Activated B cell treated with CpG ODN at 0.5 μM for 24 hours (primary cell): ENCODE measurements around the gene STIM1. TPM values are rescaled to one million over a fixed set of nuclear protein-coding genes. Genes with fewer than 3 reads are reported as not detected.

ENCODE experiments used
- ATAC-seq: fragments of 200-7000 bp; cut with Tn5 transposase; one replicate; pipeline ENCODE4 v1.10.0; 2021; ENCODE audit warnings: low read depth, mild to moderate bottlenecking, moderate library complexity
- CTCF ChIA-PET: fragments of 350-600 bp; sonication (Branson Sonifier 250); formaldehyde crosslinking; loops from one replicate; lab custom pipeline; 2021; ENCODE audit warnings: antibody characterized with exemption; lab: Charles Lee
- POLR2A ChIA-PET: fragments of 350-600 bp; sonication (Branson Sonifier 250); formaldehyde crosslinking; loops from one replicate; lab custom pipeline; 2021; ENCODE audit warnings: antibody characterized with exemption; lab: Charles Lee
- DNase-seq: peaks from one replicate; pipeline ENCODE4 v3.0.0; 2022
- H3K27ac Mint-ChIP-seq: one replicate; pipeline ENCODE4 v1.8.0; 2020; ENCODE audit warnings: mixed read lengths
- H3K27me3 Mint-ChIP-seq: one replicate; pipeline ENCODE4 v1.8.0; 2021; ENCODE audit warnings: mixed read lengths
- H3K36me3 Mint-ChIP-seq: one replicate; pipeline ENCODE4 v1.8.0; 2021; ENCODE audit warnings: low read depth, mixed read lengths
- H3K4me1 Mint-ChIP-seq: one replicate; pipeline ENCODE4 v1.8.0; 2021; ENCODE audit warnings: mixed read lengths
- H3K4me3 Mint-ChIP-seq: one replicate; pipeline ENCODE4 v1.8.0; 2020; ENCODE audit warnings: mild to moderate bottlenecking, mixed read lengths
- H3K9me3 Mint-ChIP-seq: one replicate; pipeline ENCODE4 v1.8.0; 2020; ENCODE audit warnings: mixed read lengths
- intact Hi-C: fragments of 100-400 bp; cut with micrococcal nuclease; formaldehyde crosslinking; loops from one replicate; pipeline ENCODE4 v1.15.1; 2024
- total RNA-seq: library from RNA; stranded (reverse); gene quantifications from 2 replicates; pipeline ENCODE4 v1.2.3, GENCODE V29; 2022
- TF ChIP-seq, protein P1 (sequence below): fragments of 200-600 bp; IDR thresholded peaks from one replicate; pipeline ENCODE4 v1.8.0; 2022; ENCODE audit warnings: antibody characterized with exemption, mild to moderate bottlenecking

STIM1 gene
- total RNA-seq, 1 donor from 2014 or later, result 38.4 TPM

DNA sequence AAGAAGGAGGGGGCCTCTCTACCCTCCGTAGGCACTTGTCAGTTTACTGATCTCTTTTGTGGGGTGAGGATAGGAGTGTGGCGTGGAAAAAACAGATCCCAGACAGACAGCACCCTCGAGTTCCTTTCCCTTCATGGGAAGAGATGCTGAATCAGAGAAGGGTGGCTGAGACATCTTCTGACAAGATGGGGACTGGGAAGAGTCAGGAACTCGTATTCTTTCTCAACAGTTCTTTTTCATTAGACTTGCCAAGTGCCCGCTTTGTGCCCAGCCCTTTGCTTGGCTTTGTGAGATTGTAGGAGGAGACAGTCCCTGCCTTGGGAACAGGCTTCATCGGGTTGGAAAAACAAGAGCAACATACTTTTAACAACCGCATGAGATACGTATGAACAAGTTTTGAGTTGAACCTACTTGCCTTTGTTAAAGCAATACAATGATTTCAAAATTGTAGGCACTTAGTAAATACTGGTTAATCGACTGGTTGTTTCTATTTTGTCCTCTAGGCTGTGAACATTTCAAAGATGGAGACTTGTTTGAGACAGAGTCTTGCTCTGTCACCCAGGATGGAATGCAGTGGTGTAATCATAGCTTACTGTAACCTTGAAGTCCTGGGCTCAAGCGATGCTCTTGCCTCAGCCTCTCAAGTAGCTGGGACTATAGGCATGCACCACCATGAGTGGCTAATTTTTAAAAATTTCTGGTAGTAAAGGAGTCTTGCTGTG, 240.2 kb downstream of the STIM1 start:
- POLR2A ChIA-PET, result interaction anchor here (1.1 kb wide), 1 partner anchor 254 kb away, joined by 4 read pairs; no protein-coding TSS in a partner anchor
- peak overlapping the region; percentile 95 for H3K27ac Mint-ChIP-seq
- peaks cover 21% of the 10 kb centered on the region for H3K36me3 Mint-ChIP-seq
- no peak for ATAC-seq
- CTCF ChIA-PET, result interaction anchor here (1.0 to 1.3 kb wide), 2 partner anchors 23 to 246 kb away, joined by 4 to 6 read pairs; no protein-coding TSS in a partner anchor
- H3K27me3 Mint-ChIP-seq, result no peaks in the 10 kb centered on the region
- peaks cover 29% of the 10 kb centered on the region for H3K4me1 Mint-ChIP-seq
- TF ChIP-seq, protein P1, sequence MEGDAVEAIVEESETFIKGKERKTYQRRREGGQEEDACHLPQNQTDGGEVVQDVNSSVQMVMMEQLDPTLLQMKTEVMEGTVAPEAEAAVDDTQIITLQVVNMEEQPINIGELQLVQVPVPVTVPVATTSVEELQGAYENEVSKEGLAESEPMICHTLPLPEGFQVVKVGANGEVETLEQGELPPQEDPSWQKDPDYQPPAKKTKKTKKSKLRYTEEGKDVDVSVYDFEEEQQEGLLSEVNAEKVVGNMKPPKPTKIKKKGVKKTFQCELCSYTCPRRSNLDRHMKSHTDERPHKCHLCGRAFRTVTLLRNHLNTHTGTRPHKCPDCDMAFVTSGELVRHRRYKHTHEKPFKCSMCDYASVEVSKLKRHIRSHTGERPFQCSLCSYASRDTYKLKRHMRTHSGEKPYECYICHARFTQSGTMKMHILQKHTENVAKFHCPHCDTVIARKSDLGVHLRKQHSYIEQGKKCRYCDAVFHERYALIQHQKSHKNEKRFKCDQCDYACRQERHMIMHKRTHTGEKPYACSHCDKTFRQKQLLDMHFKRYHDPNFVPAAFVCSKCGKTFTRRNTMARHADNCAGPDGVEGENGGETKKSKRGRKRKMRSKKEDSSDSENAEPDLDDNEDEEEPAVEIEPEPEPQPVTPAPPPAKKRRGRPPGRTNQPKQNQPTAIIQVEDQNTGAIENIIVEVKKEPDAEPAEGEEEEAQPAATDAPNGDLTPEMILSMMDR, result no peak
- H3K9me3 Mint-ChIP-seq, result no peaks in the 10 kb centered on the region
- no peak for DNase-seq
- intact Hi-C loops, result loop anchor here (10.0 kb wide), 1 partner anchor 1041 kb away; the partner anchor contains the start of gene CARS1
- H3K4me3 Mint-ChIP-seq, result peak overlapping the region; percentile 96

DNA sequence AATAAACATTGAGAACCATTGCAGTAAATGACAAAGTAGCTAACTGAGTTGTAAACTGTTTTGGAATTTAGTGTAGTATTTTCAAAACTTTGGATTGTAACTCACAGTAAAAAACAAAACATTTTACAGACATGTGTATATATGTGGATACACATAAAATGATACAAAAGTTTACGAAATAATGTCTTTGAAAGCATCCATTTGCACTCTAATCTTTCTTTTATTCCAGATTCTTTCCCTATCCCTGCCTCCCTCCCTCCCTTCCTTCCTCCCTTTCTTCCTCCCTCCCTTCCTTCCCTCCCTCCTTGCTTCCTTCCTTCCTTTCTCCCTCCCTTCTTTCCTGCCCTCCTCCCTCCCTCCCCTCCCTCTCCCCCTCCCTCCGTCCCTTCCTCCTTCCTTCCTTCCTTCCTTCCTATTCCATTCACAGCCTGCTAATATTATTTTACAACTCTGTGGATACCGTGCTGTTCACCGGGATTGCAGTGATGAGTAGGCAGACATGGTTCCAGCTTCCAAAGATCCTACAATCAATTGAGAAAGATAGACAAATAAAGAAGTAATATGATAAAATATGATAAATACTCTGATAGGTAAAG, 242.7 kb downstream of the STIM1 start:
- ChIA-PET CTCF (no interaction called here), POLR2A (no interaction called here)
- TF ChIP-seq, protein P1, result no peak
- ATAC-seq (no peak), DNase-seq (no peak)
- Mint-ChIP-seq H3K27me3 (no peaks in the 10 kb centered on the region), H3K4me1 (peaks cover 29% of the 10 kb centered on the region), H3K9me3 (no peaks in the 10 kb centered on the region), H3K4me3 (no peak overlapping the region), H3K27ac (no peak overlapping the region), H3K36me3 (peaks cover 21% of the 10 kb centered on the region)
- intact Hi-C loops, result loop anchor here (10.0 kb wide), 1 partner anchor 1043 kb away; the partner anchor contains the start of gene CARS1

DNA sequence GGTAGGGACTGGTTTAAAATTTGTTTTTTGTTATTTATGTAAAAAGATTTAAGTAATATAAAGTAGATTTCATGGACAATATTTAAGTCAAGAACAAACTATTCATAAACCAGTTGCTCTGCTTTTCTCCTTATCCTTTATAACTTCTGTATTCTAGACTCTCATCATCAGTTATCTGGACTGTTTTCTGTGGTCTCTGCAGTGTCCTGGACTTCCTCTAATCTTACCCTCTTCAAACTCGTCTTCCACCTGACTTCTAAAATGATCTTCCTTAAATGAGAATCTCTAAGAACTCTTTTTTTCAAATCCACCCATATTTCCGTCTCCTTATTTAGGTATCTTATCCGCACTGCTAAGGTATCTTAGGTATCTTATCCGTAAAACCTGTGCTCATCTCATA, 247.2 kb downstream of the STIM1 start:
- Mint-ChIP-seq H3K27ac (no peak overlapping the region), H3K9me3 (no peaks in the 10 kb centered on the region), H3K27me3 (no peaks in the 10 kb centered on the region), H3K4me1 (no peaks in the 10 kb centered on the region), H3K36me3 (peaks cover 37% of the 10 kb centered on the region), H3K4me3 (no peak overlapping the region)
- TF ChIP-seq, protein P1, result no peak
- ATAC-seq, result no peak
- ChIA-PET CTCF (no interaction called here), POLR2A (no interaction called here)
- intact Hi-C loops, result no loop called here
- no peak for DNase-seq

DNA sequence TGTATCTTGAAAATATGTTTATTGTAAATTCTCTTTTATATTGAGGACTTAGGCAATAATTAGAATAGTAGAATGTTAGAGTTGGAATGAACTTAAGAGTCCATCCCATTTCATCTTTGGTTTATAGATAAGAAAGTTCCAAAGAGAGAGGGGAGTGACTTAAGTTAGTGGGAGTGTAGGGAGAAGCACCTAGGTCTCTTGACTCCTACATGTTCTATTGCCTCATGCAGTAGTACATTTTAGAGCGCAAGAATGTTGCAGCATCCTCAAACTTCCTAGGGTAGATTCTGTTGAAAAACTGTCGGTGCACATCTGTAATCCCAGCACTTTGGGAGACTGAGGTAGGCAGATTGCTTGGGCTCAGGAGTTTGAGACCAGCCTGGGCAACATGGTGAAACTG, 247.8 kb downstream of the STIM1 start:
- ChIA-PET CTCF (no interaction called here), POLR2A (no interaction called here)
- H3K4me1 Mint-ChIP-seq, result no peaks in the 10 kb centered on the region
- no peak overlapping the region for H3K4me3 Mint-ChIP-seq
- ATAC-seq, result no peak
- DNase-seq, result no peak
- TF ChIP-seq, protein P1, result no peak
- no peaks in the 10 kb centered on the region for H3K27me3 Mint-ChIP-seq
- H3K36me3 Mint-ChIP-seq, result peaks cover 41% of the 10 kb centered on the region
- no peaks in the 10 kb centered on the region for H3K9me3 Mint-ChIP-seq
- intact Hi-C loops, result no loop called here
- H3K27ac Mint-ChIP-seq, result no peak overlapping the region

DNA sequence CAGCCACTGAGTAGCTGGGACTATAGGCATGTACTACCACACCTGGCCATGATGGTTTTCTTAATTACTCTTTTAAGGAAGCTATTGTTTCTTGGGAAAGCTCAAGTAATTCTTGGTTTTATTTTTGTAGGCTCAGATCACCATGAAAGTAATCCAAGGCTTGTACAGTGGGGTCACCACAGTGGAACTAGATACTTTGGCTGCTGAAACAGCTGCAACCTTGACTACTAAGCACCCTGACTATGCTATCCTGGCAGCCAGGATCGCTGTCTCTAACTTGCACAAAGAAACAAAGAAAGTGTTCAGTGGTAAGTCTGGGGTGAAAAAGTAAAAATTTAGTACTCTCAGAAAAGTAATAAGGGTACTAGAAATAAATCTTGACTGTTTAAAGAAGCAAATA, 250.5 kb downstream of the STIM1 start:
- no peak for DNase-seq
- Mint-ChIP-seq H3K27ac (no peak overlapping the region), H3K27me3 (no peaks in the 10 kb centered on the region), H3K36me3 (peaks cover 49% of the 10 kb centered on the region), H3K9me3 (no peaks in the 10 kb centered on the region), H3K4me3 (no peak overlapping the region), H3K4me1 (no peaks in the 10 kb centered on the region)
- intact Hi-C loops, result no loop called here
- no peak for ATAC-seq
- CTCF ChIA-PET, result no interaction called here
- TF ChIP-seq, protein P1, result no peak
- POLR2A ChIA-PET, result no interaction called here
